H9 (cell line): ENCODE results near the gene FXN. TPM values are rescaled to one million over a fixed set of nuclear protein-coding genes. Genes with fewer than 3 reads are reported as not detected.
A peak's percentile ranks its signal among the peaks of the same experiment; 100 is the strongest.

ENCODE experiments used
- DNase-seq: peaks from one replicate; pipeline ENCODE4 v3.0.0-alpha.2; 2017
- H2AFZ ChIP-seq: one replicate; pipeline ENCODE4 v1.6.1; 2013; ENCODE audit warnings: mild to moderate bottlenecking, low read length, control low read depth, moderate library complexity
- H2AK5ac ChIP-seq: 2 replicates; pipeline ENCODE4 v1.6.1; 2013; ENCODE audit warnings: low read length, control low read depth, mixed read lengths; ENCODE audit not compliant: insufficient read length
- H2BK120ac ChIP-seq: one replicate; pipeline ENCODE4 v1.6.1; 2013; ENCODE audit warnings: low read depth, mild to moderate bottlenecking, low read length, control low read depth, inconsistent platforms; ENCODE audit not compliant: poor library complexity, severe bottlenecking
- H2BK12ac ChIP-seq: 2 replicates; pipeline ENCODE4 v1.6.1; 2013; ENCODE audit warnings: low read length, control low read depth, mixed read lengths, low read depth; ENCODE audit not compliant: insufficient read length
- H2BK15ac ChIP-seq: 2 replicates; pipeline ENCODE4 v1.6.1; 2013; ENCODE audit warnings: low read depth, low read length, control low read depth
- H2BK20ac ChIP-seq: one replicate; pipeline ENCODE4 v1.6.1; 2013; ENCODE audit warnings: low read depth, mild to moderate bottlenecking, low read length, control low read depth, inconsistent platforms; ENCODE audit not compliant: poor library complexity, severe bottlenecking
- H2BK5ac ChIP-seq: 2 replicates; pipeline ENCODE4 v1.6.1; 2013; ENCODE audit warnings: low read length, control low read depth, mixed read lengths; ENCODE audit not compliant: insufficient read length
- H3K14ac ChIP-seq: 2 replicates; pipeline ENCODE4 v1.6.1; 2013; ENCODE audit warnings: low read length, control low read depth; ENCODE audit not compliant: insufficient read depth
- H3K18ac ChIP-seq: 2 replicates; pipeline ENCODE4 v1.6.1; 2013; ENCODE audit warnings: low read depth, mild to moderate bottlenecking, mixed read lengths, low read length, control low read depth; ENCODE audit not compliant: insufficient read length
- H3K23ac ChIP-seq: 2 replicates; pipeline ENCODE4 v1.6.1; 2013; ENCODE audit warnings: low read length, control low read depth, mixed read lengths, low read depth; ENCODE audit not compliant: insufficient read length
- H3K23me2 ChIP-seq: 2 replicates; pipeline ENCODE4 v1.6.1; 2013; ENCODE audit warnings: low read depth, mild to moderate bottlenecking, mixed read lengths, low read length, control low read depth; ENCODE audit not compliant: insufficient read length, poor library complexity, severe bottlenecking
- H3K27ac ChIP-seq: 2 replicates; pipeline ENCODE4 v1.5.1; 2013; ENCODE audit warnings: low read length, control low read depth, mixed read lengths, low read depth; ENCODE audit not compliant: insufficient read length
- H3K27me3 ChIP-seq: 2 replicates; pipeline ENCODE4 v1.6.1; 2013; ENCODE audit warnings: low read length, control low read depth, inconsistent platforms; ENCODE audit not compliant: insufficient read depth
- H3K4ac ChIP-seq: 2 replicates; pipeline ENCODE4 v1.6.1; 2013; ENCODE audit warnings: low read depth, mild to moderate bottlenecking, control low read depth, inconsistent platforms, low read length, moderate library complexity
- H3K4me1 ChIP-seq: 2 replicates; pipeline ENCODE4 v1.6.1; 2013; ENCODE audit warnings: low read length, control low read depth, inconsistent platforms; ENCODE audit not compliant: insufficient read depth
- H3K4me2 ChIP-seq: 2 replicates; pipeline ENCODE4 v1.6.1; 2013; ENCODE audit warnings: low read length, control low read depth, mixed read lengths; ENCODE audit not compliant: insufficient read length, insufficient read depth
- H3K56ac ChIP-seq: 2 replicates; pipeline ENCODE4 v1.6.1; 2013; ENCODE audit warnings: low read depth, mild to moderate bottlenecking, mixed read lengths, low read length, control low read depth; ENCODE audit not compliant: insufficient read length
- H3K79me1 ChIP-seq: 2 replicates; pipeline ENCODE4 v1.6.1; 2013; ENCODE audit warnings: low read depth, mild to moderate bottlenecking, moderate library complexity, low read length, control low read depth, inconsistent platforms; ENCODE audit not compliant: insufficient read depth, poor library complexity, severe bottlenecking
- H3K79me2 ChIP-seq: 2 replicates; pipeline ENCODE4 v1.6.1; 2013; ENCODE audit warnings: low read length, control low read depth, inconsistent platforms; ENCODE audit not compliant: insufficient read depth
- H3K9ac ChIP-seq: 2 replicates; pipeline ENCODE4 v1.6.1; 2013; ENCODE audit warnings: low read length, control low read depth, mixed read lengths; ENCODE audit not compliant: insufficient read length; ENCODE audit errors: extremely low read depth
- H3K9me3 ChIP-seq: one replicate; pipeline ENCODE4 v1.6.1; 2013; ENCODE audit warnings: low read depth, low read length, inconsistent platforms; ENCODE audit not compliant: control insufficient read depth
- H3T11ph ChIP-seq: one replicate; pipeline ENCODE4 v1.6.1; 2013; ENCODE audit warnings: mild to moderate bottlenecking, low read length, control low read depth, inconsistent platforms
- H4K20me1 ChIP-seq: one replicate; pipeline ENCODE4 v1.6.1; 2013; ENCODE audit not compliant: control insufficient read depth, insufficient read length, insufficient read depth
- H4K5ac ChIP-seq: 2 replicates; pipeline ENCODE4 v1.6.1; 2013; ENCODE audit warnings: low read depth, mild to moderate bottlenecking, mixed read lengths, low read length, control low read depth; ENCODE audit not compliant: insufficient read length
- H4K8ac ChIP-seq: replicated peaks from 2 replicates; pipeline ENCODE4 v1.6.1; 2013; ENCODE audit warnings: low read length, control low read depth, mixed read lengths, low read depth; ENCODE audit not compliant: insufficient read length
- H4K91ac ChIP-seq: 2 replicates; pipeline ENCODE4 v1.6.1; 2013; ENCODE audit warnings: low read depth, mild to moderate bottlenecking, moderate library complexity, mixed read lengths, low read length, control low read depth; ENCODE audit not compliant: insufficient read length
- H3K27ac Mint-ChIP-seq, 3 experiments: 2 replicates in 2 of 3; 3 replicates in 1 of 3; pipeline ENCODE4 v1.8.0; 2020 to 2021; ENCODE audit warnings: mixed read lengths in 3 of 3, mild to moderate bottlenecking in 1 of 3, moderate library complexity in 1 of 3
- H3K27me3 Mint-ChIP-seq: 2 replicates; pipeline ENCODE4 v1.8.0; 2021; ENCODE audit warnings: low read depth, mild to moderate bottlenecking, moderate library complexity, mixed read lengths
- H3K36me3 Mint-ChIP-seq, 3 experiments: 2 replicates in 2 of 3; 3 replicates in 1 of 3; pipeline ENCODE4 v1.8.0; 2020 to 2021; ENCODE audit warnings: low read depth in 3 of 3, mixed read lengths in 3 of 3; ENCODE audit not compliant: insufficient read depth in 1 of 3
- H3K4me1 Mint-ChIP-seq, 2 experiments: 2 replicates each; pipeline ENCODE4 v1.8.0; 2020; ENCODE audit warnings: mixed read lengths in 2 of 2
- H3K4me3 Mint-ChIP-seq, 2 experiments: 2 replicates in 1 of 2; 3 replicates in 1 of 2; pipeline ENCODE4 v1.8.0; 2020 to 2021; ENCODE audit warnings: mild to moderate bottlenecking in 2 of 2, mixed read lengths in 2 of 2, moderate library complexity in 1 of 2
- H3K9me3 Mint-ChIP-seq, 2 experiments: 2 replicates in 1 of 2; 3 replicates in 1 of 2; pipeline ENCODE4 v1.8.0; 2020; ENCODE audit warnings: mild to moderate bottlenecking in 2 of 2, mixed read lengths in 2 of 2, moderate library complexity in 1 of 2
- WGBS: extraction: QIAGEN DNeasy Blood & Tissue Kit; methylation state at CpG from one replicate; pipeline ENCODE4 v1.1.7; 2013; ENCODE audit warnings: missing lambda C conversion rate, low lambda C conversion rate, mixed read lengths; ENCODE audit not compliant: insufficient read length; ENCODE audit errors: extremely low coverage; 5-methylcytosine and 5-hydroxymethylcytosine counted together
- total RNA-seq: library from RNA; stranded (reverse); gene quantifications from 2 replicates; pipeline ENCODE4 v1.2.1, GENCODE V29; 2021
- TF ChIP-seq, protein P1 (sequence below): fragments of 200-600 bp; sonication (generic); conservative IDR thresholded peaks from 3 replicates; pipeline ENCODE4 v1.8.0; 2021; ENCODE audit warnings: antibody characterized with exemption, mild to moderate bottlenecking

The FXN gene
- total RNA-seq, 1 experiment from 2014 or later: 34.4 TPM

DNA sequence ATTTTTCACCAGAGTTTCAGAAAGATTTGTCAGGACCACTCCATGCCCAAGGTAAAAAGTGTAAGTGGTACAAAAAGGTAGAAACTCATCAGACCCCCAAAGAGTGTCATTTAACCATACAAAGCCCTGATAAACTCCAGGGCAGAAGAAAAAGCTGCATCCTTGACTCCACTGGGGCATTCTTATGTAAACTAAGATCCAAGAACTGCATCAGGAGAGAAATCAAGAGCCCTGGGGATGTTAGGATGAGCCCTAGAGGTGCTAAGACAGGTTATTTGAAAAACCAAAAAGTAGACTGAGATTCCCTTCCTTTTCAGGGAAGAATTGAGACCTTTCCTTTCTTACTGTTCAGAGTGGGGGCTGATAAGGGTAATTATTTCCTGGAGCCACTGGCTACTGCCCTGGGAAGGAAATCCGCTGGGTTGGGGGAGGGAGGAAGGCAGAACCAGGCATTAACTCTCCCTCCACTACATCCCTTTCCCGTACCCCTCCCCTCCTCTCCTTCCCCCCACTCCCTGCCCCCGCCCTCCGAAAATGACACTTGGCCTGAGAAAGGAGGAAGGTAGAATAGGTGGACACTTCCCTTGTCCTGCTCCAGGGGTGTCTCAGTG lies 54.7 kb downstream of the FXN start:
- Histone ChIP-seq H3K4me2 (peak overlapping the region; percentile 89), H3K4me1 (peaks cover 9% of the 10 kb centered on the region), H4K91ac (no peak overlapping the region), H3K79me1 (no peaks in the 10 kb centered on the region), H3K79me2 (no peaks in the 10 kb centered on the region), H3K23me2 (peaks cover 3% of the 10 kb centered on the region), H3K9ac (no peak overlapping the region), H4K20me1 (peaks cover 2% of the 10 kb centered on the region), H3K14ac (no peak overlapping the region), H3K9me3 (no peaks in the 10 kb centered on the region), H3K27me3 (no peaks in the 10 kb centered on the region), H2BK15ac (no peak overlapping the region), H3K56ac (peak overlapping the region; percentile 32), H3K18ac (no peak overlapping the region), H4K8ac (no peak overlapping the region), H2AFZ (no peak overlapping the region), H3K23ac (no peak overlapping the region), H2BK12ac (no peak overlapping the region), H3K4ac (no peak overlapping the region; the same call in 1 of the 2 replicates), H3K27ac (peak overlapping the region; percentile 79), H4K5ac (no peak overlapping the region), H2AK5ac (no peak overlapping the region), H3T11ph (no peak overlapping the region), H2BK120ac (peak overlapping the region; percentile 69), H2BK5ac (peak overlapping the region; percentile 77), H2BK20ac (no peak overlapping the region)
- Mint-ChIP-seq H3K27me3 (no peaks in the 10 kb centered on the region), H3K27ac (peak overlapping the region; percentile 95 to 99 (median 98)), H3K4me3 (peak overlapping the region; percentile 54 to 69), H3K36me3 (peaks cover 2 to 9% (median 4%) of the 10 kb centered on the region in 3 experiments; a peak in 4 of 7 replicates), H3K9me3 (peaks cover 0 to 6% of the 10 kb centered on the region in 2 experiments; a peak in 2 of 5 replicates), H3K4me1 (peaks cover 44 to 46% of the 10 kb centered on the region in 2 experiments)
- WGBS: no CpG with 5 or more reads among the region's 4 CpGs
- peak; percentile 47 for DNase-seq
- TF ChIP-seq, protein P1, sequence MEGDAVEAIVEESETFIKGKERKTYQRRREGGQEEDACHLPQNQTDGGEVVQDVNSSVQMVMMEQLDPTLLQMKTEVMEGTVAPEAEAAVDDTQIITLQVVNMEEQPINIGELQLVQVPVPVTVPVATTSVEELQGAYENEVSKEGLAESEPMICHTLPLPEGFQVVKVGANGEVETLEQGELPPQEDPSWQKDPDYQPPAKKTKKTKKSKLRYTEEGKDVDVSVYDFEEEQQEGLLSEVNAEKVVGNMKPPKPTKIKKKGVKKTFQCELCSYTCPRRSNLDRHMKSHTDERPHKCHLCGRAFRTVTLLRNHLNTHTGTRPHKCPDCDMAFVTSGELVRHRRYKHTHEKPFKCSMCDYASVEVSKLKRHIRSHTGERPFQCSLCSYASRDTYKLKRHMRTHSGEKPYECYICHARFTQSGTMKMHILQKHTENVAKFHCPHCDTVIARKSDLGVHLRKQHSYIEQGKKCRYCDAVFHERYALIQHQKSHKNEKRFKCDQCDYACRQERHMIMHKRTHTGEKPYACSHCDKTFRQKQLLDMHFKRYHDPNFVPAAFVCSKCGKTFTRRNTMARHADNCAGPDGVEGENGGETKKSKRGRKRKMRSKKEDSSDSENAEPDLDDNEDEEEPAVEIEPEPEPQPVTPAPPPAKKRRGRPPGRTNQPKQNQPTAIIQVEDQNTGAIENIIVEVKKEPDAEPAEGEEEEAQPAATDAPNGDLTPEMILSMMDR: no peak
